ENCODE measurements around the gene FXYD1. TPM values are rescaled to one million over a fixed set of nuclear protein-coding genes. Genes with fewer than 3 reads are reported as not detected.

FXYD1 gene
- total RNA-seq = not detected in 2 replicates

DNA sequence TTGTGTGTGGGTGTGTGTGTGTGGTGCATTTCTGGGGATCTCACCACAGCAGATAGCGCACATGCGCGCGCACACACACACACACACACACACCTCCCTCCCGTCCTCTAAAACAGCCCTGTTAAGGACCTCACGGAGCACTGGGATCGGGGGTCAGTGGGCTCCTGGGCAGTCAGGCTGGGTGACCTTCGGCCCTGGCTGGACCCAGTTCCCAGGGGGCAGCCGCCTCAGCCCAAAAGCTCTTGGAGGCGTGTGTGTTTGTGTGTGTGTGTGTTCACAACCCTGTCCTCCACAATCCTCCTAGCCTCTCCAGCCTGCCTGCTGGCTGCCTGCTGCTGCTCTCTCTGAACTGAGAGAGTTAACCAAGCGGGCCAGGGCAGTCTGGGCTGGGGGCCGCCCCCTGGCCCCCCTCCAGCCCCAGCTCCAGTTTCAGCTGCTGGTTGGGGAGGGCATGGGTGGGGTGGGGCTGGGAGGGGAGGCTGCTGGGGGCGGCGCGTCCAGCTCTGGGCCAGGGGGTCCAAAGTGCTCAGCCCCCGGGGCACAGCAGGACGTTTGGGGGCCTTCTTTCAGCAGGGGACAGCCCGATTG, at the start of gene FXYD1:
Gene FXYD1 (plus strand): TSS at position 520 of the 588 bp plus-strand sequence. CDS start 1,256 bp downstream, outside the sequence.

DNA sequence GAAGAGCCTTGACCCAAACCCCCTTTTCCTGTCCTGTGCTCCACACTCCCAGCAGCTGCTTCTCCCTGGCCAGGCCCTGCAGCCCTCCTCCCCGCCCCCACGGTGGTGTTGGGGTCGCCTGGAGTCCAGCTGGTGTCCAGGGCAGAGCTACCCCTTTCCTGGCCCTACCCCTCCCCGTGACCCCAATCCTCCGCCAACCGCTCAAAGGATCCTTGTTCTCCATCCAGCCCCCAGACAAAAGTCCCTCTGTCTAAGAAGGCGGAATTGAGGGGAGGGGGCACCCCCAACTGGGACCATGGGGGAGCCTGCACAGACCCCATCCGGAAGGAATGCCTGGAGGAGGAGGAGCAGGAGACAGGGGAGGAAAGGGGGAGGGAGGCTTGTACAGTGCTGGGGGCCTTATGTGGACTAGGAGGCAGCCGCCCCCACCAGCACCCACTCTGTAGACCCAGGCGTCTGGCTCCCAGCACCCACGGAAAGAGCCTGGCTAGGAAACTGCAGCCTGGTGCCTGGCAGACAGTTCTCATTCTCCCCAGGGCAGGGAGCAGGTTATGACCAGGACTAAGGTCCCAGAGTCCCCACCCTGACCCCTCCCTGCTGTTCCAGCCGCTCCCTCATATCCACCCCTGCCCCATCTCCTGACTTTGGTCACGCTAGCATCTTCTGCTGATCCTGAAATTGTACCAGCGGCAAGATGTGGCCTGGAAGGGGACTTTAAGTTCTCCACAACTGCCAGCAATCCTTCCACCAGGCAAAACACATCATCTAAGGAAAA, 23.3 kb upstream of the FXYD1 start, which contains the start of gene FXYD3:
Gene FXYD3 (plus strand): TSS at position 647 of the 775 bp plus-strand sequence. CDS start 3,554 bp downstream, outside the sequence.

DNA sequence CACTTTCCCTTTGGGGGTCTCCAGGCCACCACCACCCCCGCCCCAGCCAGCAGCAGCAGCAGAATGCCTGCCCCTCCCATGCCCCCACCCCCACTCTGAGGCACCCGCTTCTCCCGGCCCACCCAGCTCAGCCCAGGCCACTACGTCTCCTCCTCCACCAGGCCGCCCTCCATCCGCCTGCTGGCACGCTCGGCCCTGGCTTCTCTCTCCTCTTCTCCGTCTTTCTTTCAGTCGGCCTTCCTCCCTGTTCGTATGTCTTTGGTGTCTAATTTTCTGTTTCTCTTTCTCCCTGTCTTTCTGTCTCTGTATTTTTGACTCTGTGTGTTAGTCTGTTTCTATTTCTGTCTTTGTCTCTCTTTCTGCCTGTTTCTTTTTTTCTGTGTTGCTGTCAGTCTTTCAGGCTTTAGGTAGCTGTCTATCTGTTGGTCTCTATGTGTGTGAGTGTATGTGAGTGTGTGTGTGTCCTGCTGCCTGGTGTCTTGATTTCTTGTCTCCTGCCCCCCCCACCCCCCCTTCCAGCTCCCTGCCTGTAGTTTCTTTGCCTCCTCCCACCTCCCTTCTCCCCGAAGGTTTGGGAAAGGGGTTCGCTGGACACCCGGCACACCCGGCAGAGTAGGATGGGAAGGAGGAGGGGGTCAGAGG, 3.9 kb upstream of the FXYD1 start, which contains the start of gene LGI4:
Gene LGI4 (minus strand): TSS at position 459 of the 642 bp plus-strand sequence. CDS start 379 bp downstream, at position 80.

DNA sequence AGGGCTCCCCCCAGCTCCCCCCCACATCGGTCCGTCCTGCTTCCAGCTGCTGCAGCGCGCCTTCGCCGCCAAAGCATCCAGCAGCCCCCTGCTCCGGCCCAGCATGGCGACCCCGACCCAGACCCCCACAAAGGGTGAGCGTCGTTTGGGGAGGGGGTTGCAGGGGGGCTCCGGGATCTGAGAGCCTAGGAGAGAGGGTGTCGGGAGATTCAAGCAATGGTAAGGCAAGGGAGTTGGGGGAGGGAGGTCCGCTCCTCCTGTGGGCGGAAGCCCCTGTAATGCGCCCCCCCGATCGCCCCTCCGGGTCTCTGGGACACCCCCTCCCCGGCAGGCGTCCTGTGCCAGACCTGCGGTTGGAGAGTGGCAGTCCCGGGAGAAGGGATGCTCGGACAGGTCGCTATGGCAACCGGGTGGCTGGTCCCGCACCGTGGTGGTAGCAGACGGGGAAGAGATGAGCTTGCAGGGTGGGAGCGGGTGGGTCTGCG, 4.6 kb downstream of the FXYD1 start, which contains the start of gene FXYD7:
Gene FXYD7 (plus strand): TSS at position 25 of the 485 bp plus-strand sequence. CDS start 79 bp downstream, at position 104.

DNA sequence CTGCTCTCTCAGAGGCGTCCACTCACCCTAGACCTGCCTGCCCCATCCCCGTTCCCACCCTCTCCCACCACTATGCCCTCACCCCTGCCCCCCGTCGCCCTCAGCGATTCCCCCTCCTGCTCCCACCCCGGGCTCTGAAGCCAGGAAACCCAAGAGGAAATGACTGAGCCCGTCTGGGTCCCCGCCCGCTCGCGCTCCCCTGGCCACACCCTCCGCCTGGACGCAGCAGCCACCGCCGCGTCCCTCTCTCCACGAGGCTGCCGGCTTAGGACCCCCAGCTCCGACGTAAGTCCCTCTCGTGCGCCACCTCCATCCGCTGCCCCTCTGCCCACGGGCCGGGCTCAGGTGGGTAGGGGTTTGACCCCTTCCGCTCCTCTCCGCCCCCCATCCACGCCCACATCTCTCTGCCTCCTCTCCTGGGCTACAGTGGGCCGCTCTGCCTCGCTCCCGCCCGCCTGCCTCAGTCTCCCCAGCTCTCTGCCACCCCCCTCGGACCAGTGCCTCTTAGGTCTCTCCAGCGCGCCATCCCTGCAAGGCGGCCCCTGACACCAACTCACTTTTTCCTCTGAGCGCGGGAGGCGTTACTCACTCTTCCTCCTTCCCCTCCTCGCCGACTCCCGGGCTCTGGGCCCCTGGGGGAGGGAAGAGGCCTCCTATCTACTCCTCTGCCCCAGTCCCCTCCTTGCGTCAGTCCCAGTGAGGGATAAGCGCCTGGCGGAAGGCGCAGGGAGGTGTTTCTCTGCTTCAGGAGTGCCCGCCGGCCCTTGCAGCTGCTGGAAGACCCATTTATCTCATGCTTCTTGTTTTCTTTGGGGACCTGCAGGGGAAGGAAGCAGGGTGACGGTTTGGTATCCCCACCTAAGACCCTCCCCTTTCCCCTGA, 16.1 kb downstream of the FXYD1 start, which contains the start of gene FXYD5:
Gene FXYD5 (plus strand): TSS at position 211 of the 882 bp plus-strand sequence. CDS start 816 bp downstream, outside the sequence.

Other genes starting within 250 kb of the FXYD1 start
- gene ZNF30, start 211.9 kb upstream of the FXYD1 start, total RNA-seq = 2.0 and 2.3 TPM in 2 replicates
- gene ZNF792, start 174.6 kb upstream of the FXYD1 start, total RNA-seq = 1.2 and 2.1 TPM in 2 replicates
- 28.0 and 33.1 TPM in 2 replicates for gene GRAMD1A, start 138.5 kb upstream of the FXYD1 start, total RNA-seq
- 7.5 and 11.3 TPM in 2 replicates for gene SCN1B, start 108.4 kb upstream of the FXYD1 start, total RNA-seq
- gene HPN, start 97.1 kb upstream of the FXYD1 start, total RNA-seq = not detected in 2 replicates
- gene FXYD3, start 23.0 kb upstream of the FXYD1 start, total RNA-seq = not detected in 2 replicates
- not detected in 2 replicates for gene LGI4, start 3.8 kb upstream of the FXYD1 start, total RNA-seq
- gene FXYD7, start 4.4 kb downstream of the FXYD1 start, total RNA-seq = not detected in 2 replicates
- 158 and 167 TPM in 2 replicates for gene FXYD5, start 15.9 kb downstream of the FXYD1 start, total RNA-seq
- not detected in 2 replicates for gene FAM187B, start 89.9 kb downstream of the FXYD1 start, total RNA-seq
- 0.86 and 3.4 TPM in 2 replicates for gene LSR, start 110.2 kb downstream of the FXYD1 start, total RNA-seq
- gene USF2, start 130.1 kb downstream of the FXYD1 start, total RNA-seq = 38.1 and 59.7 TPM in 2 replicates
- gene HAMP, start 143.7 kb downstream of the FXYD1 start, total RNA-seq = not detected in 2 replicates
- not detected in 2 replicates for gene MAG, start 153.3 kb downstream of the FXYD1 start, total RNA-seq
- gene CD22, start 190.4 kb downstream of the FXYD1 start, total RNA-seq = 0.71 and 1.4 TPM in 2 replicates
- not detected in 2 replicates for gene FFAR1, start 209.1 kb downstream of the FXYD1 start, total RNA-seq
- gene FFAR3, start 219.6 kb downstream of the FXYD1 start, total RNA-seq = not detected in 2 replicates
- gene GPR42, start 232.2 kb downstream of the FXYD1 start, total RNA-seq = not detected in 2 replicates